GM18499 (cell line): ENCODE results near the gene KRT3.
"Not testable (repeated sequence)": the region's sequence is repeated elsewhere in the genome, so short reads cannot be mapped to it uniquely, and the experiment has no call there.

Source experiments
- ATAC-seq: cut with Tn5 transposase; IDR thresholded peaks from one replicate; pipeline ENCODE4 v1.9.1; 2021; ENCODE audit warnings: moderate number of reproducible peaks; ENCODE audit not compliant: insufficient read depth, unreplicated experiment

Gene KRT3

DNA sequence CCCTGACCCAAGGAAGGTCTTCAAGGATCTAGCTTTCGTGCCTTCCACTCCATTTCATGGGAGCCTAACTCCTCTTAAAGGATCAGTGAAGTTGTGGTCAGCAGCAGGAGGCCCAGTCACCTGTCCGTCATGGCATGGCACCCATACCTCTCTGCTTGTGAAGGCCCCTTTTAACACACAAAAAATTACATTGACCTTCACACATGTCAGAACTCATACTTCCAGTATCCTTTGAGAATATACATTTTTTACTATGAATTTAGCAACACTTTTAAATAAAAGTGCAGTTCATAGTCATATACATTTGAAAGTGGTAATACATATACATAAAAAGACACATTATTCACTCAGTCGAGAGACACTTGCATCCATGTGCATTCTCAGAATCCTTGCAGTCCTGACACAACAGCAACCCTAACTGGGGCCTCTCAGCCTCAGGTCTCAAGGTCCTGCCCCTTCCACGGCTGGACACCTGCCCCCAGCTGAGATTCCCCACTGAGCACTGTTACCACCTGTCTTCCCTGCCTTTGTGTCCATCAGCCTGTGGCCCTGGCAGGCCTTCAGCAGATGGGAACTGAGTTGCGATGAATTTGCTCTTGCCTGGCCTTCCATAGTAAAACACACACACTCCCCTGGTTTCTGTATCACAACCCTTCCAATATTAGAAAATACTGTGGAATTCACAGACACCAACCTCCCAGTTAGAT lies 3.7 kb upstream of the KRT3 start:
- no peak for ATAC-seq

DNA sequence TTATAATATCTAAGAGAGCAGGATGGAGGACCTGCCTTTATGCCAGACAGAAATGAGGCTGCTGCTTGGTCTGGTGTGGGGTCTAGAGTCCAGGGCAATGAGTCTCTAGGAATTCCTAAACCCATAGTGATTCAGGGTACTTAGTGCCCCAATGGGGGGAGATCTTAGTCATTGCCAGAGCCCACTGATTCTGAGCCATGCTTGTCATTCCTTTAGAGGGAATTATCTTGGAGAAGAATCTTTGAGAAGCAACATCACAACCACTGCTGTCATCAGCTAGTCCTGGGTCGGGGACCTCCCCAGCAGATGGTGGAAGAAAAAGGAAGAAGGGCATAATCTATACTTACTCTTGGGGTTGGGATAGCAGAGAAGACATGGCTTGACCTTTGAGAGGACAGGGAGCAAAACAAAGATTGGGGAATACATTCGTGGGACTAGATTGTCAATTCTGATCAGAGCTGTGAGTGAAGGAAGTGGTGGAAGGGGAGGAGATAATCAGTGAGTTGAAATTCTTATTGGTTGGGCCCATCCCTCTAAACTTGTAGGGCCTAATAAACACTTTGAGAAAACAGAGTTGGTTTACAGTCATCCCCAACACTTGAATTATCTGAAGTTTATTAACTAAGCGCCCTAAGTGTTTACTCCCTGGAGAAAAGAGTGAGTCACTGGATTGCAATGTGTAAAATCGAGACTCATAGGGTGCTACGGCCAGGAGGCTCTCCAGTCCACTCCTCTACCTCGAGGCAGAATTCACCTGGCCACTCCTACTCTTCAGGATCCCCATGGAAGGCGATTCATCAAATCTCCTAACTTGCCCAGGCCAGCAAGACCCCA lies 3.0 kb upstream of the KRT3 start:
- ATAC-seq = no peak

DNA sequence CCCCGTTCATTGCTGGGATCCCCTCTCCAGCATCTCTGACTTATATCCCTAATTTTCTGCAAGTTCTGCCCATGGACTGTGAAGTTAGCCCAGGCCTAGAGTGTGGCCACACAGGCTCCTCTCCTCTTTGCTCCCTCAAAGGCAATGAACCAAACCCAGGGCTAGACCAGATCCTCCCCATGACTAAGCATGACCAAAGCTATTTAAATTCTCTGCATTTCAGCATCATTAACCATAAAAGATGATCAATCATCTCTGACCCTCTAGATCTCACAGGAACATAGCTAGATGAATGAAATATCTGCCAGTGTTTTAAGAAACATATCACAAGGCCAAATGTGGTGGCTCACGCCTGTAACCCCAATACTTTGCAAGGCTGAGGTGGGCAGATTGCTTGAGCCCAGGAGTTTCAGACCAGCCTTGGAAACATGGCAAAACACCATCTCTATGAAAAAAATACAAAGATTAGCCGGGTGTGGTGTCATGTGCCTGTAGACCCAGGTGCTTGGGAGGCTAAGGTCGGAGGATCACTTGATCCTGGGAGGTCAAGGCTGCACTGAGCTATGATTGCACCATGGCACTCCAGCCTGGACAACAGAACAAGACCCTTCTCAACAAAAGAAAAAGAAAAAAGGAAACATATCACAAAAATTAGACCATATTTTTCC lies 2.2 kb upstream of the KRT3 start:
- ATAC-seq = no peak

- no peak for ATAC-seq
Measured at GRCh38 chr12:52797529-52797894, 1.6 kb upstream of the KRT3 start.

DNA sequence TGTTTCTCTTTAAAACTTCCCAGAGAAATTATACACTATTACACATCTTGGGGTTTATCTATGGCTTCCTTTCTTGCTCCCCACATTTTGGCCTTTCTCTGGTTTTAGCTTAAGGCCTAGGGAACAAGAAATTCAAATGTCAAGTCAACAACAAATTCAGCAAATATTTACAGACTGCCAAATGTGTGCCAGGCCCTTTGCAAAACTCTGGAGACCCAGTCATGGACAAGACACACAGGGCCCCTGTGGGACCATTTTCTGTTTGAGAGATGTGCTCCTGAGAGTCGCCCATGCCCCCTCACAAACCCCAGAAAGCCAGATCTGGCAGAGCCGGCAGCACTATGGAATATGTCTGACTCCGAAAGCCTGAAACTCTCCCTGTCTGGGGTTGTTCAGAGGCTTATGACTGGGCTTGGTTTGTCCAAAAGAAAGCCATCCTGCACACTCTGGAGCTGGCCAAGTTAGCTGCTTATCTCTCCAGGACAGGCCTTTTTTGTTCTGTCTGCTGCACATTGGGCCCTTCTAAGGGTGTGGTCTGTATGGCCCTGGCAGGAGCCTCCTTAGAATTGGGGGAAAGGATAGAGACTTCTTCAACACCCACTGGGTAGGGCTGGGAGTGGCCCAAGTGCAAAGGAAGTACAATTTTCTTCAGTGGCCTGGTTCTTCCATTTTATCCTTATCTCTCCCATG lies 1.1 kb upstream of the KRT3 start:
- ATAC-seq = no peak

DNA sequence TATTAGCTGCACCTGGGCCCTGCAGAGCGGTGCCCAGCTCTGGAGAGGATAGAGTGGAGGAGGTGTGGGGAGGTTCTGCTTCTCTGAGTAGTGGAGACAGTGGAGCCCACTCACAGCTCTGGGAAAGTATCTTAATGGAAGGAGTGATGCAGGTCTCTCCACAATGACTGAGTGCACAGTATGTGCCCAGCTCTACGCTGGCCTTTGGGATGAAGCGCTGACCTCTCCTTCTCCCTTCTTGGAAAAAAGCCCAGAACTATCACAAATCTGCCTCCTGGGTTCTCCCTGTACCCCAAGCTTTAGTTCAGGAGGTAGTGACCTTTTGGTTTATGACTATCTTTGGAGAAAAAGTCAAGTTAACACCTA lies 495 bp upstream of the KRT3 start:
- no peak for ATAC-seq

- ATAC-seq = not testable (repeated sequence)
Measured at GRCh38 chr12:52795332-52795674, 614 bp downstream of the KRT3 start.

- ATAC-seq = no peak
Measured at GRCh38 chr12:52794479-52795331, 1.2 kb downstream of the KRT3 start.

DNA sequence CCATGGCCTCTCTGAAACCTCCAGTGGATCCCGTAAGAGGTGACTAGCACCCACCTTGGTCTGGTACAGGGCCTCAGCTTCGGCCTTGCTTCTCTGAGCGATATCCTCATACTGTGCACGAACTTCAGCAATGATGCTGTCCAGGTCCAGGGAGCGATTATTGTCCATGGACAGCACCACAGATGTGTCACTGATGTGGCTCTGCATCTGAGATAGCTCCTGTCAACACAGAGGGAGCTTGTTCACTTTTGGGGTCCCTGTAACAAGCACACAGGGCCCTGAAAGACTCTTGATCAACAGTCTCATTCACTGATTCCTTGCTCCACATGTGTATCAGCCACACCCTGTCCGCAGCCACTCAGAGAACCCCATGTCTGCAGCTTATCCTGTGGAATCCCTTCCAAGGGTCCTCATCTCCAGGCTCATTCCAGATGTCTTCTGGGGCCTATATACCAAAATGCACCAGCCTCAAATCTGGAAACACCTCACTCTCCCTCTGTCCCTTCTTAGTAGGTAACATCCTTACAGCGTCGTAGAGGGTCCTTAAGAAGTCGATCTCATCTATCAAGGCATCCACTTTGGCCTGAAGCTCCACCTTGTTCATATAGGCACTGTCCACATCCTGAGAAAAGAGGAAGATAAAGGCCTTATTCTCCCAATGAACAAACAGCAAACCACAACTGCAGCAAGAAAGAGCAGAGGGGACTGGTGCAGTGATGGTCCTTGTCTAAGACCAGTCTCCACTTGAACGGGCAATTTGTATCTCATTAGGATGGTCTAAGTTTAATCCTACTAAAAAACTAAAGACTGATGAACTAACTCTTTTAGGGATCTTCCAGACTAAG lies 3.5 kb downstream of the KRT3 start:
- ATAC-seq = no peak

DNA sequence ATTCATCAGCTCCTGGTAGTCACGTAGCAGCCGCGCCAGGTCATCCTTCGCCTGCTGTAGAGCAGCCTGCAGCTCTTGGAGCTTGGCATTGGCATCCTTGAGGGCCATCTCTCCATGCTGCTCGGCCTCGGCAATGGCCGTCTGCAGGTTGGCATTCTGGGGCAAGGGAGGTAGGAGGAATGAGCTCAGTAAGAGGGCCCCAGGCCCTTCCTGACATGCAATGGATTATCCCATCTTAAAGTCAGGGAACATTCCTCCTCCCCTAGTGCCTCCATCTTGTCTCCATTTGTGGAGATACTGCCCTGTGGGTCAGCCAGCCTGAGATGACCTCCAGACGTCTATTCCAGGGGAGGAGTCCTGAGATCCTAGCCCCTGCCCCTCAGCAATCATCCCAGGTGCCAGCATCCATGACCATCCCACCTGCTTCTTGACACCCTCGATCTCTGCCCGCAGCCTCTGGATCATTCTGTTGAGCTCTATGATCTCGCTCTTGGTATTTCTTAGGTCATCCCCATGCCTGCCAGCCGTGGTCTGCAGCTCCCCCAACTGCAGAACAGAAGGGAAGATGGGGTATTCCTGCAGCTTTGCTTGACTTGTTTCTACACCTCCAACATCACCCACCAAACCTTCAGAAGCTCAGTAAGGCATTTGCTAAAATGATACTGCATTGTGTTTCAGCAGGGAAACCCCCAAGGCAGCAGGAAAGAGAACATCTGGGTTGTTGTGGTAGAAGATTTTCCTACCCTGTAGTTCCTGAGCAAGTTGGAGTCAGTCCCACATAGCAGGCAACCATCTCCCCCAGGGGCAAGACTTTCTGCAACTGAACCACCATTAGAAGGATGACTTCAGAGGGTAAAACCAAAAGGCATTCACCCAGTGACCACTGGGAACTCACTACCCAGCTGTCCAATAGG lies 4.4 kb downstream of the KRT3 start:
- ATAC-seq = no peak

GRCh38 chr12:52790427-52791270 lies 5.3 kb downstream of the KRT3 start:
- ATAC-seq = no peak

- no peak for ATAC-seq
Measured at GRCh38 chr12:52789637-52790426, 6.1 kb downstream of the KRT3 start.

DNA sequence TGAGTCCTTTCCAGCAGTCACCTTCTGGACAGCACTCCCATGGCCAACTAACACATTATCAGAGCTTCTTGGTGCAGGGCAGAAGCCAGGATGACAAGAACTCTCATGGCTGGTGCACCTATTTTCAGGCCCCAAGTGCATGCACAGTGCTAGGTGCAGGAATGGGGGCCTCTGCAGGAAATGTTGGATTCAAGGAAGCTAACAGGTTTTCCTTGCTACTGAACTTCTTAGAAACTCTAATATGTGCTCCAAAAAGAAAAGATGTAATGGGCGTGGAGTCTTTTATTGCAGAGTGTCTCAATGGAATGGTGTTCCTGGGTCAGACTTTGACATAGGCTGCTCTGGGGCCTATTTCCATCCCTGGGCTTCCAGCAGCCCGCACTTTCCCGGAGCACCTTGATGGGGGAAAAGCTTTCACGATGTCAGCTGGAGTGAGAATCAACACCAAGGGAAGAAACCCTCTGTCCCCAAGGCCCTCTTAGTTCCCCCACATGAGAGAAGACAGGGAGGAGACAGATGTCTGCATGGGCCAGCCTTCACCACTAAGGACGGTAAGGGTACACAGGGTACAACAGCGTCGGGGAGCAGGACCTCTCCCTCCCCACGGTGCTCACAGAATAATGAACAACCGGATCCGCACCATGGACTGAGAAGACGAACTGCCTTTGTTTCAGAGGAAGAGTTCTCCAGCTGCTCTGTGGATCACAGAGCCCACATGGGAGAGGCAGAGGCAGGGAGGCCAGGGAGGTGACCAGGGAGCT lies 6.9 kb downstream of the KRT3 start:
- no peak for ATAC-seq

GRCh38 chr12:52788192-52788875 lies 7.6 kb downstream of the KRT3 start:
- ATAC-seq = no peak
